PC-9 (cell line): ENCODE measurements around the gene IRGC. TPM values are rescaled to one million over a fixed set of nuclear protein-coding genes. Genes with fewer than 3 reads are reported as not detected.

ENCODE experiments used
- BruUV-seq: library from RNA; stranded (reverse); fragments of 400-500 nt; replicated peaks from 2 replicates; lab custom pipeline; 2021; lab: Mats Ljungman, UMichigan
- CTCF ChIA-PET: fragments of 300-600 bp; sonication (Branson Sonifier 250); formaldehyde crosslinking; loops from one replicate; lab custom pipeline; 2022; ENCODE audit warnings: antibody characterized with exemption; lab: Charles Lee
- POLR2A ChIA-PET: fragments of 300-600 bp; sonication (Branson Sonifier 250); formaldehyde crosslinking; loops from one replicate; lab custom pipeline; 2022; ENCODE audit warnings: antibody characterized with exemption; ENCODE audit not compliant: unreplicated experiment; lab: Charles Lee
- DNase-seq, 2 experiments: peaks; one replicate each; pipeline versions ENCODE4 v3.0.0 to v3.0.0-alpha.2; 2015 to 2022; ENCODE audit warnings: mixed read lengths in 1 of 2
- H2AFZ ChIP-seq: fragments of 200-600 bp; sonication (generic); 2 replicates; pipeline ENCODE4 v1.8.1; 2017; ENCODE audit warnings: antibody characterized with exemption
- H3F3A ChIP-seq: fragments of 200-600 bp; sonication (generic); 2 replicates; pipeline ENCODE4 v1.8.1; 2017; ENCODE audit warnings: antibody characterized with exemption, mild to moderate bottlenecking, low read depth; ENCODE audit not compliant: insufficient read depth
- H3K27ac ChIP-seq: fragments of 200-600 bp; sonication (generic); 2 replicates; pipeline ENCODE4 v1.6.1; 2016; ENCODE audit warnings: mixed run types
- H3K27me3 ChIP-seq: fragments of 200-600 bp; sonication (generic); 2 replicates; pipeline ENCODE4 v1.6.1; 2016; ENCODE audit warnings: low read depth, mixed run types; ENCODE audit not compliant: insufficient read depth
- H3K36me3 ChIP-seq: fragments of 200-600 bp; sonication (generic); 2 replicates; pipeline ENCODE4 v1.6.1; 2016; ENCODE audit warnings: low read depth, mixed run types
- H3K4me1 ChIP-seq: fragments of 200-600 bp; sonication (generic); replicated peaks from 2 replicates; pipeline ENCODE4 v1.6.1; 2016; ENCODE audit warnings: mixed run types; ENCODE audit not compliant: insufficient read depth
- H3K4me2 ChIP-seq: fragments of 200-600 bp; sonication (generic); 2 replicates; pipeline ENCODE4 v1.6.1; 2017; ENCODE audit warnings: mixed run types
- H3K4me3 ChIP-seq: fragments of 200-600 bp; sonication (generic); 2 replicates; pipeline ENCODE4 v1.6.1; 2016; ENCODE audit warnings: mixed run types
- H3K79me2 ChIP-seq: fragments of 200-600 bp; sonication (generic); 2 replicates; pipeline ENCODE4 v1.6.1; 2017; ENCODE audit warnings: low read depth, mixed run types
- H3K9me2 ChIP-seq: fragments of 200-600 bp; sonication (generic); 2 replicates; pipeline ENCODE4 v1.8.1; 2017; ENCODE audit warnings: mild to moderate bottlenecking; ENCODE audit not compliant: insufficient read depth
- H3K9me3 ChIP-seq: fragments of 200-600 bp; sonication (generic); 2 replicates; pipeline ENCODE4 v1.8.1; 2016; ENCODE audit warnings: low read depth; ENCODE audit not compliant: insufficient read depth
- H4K20me1 ChIP-seq: fragments of 200-600 bp; sonication (generic); 2 replicates; pipeline ENCODE4 v1.8.1; 2017; ENCODE audit not compliant: insufficient read depth
- EZH2 ChIP-seq: fragments of 200-600 bp; sonication (generic); IDR thresholded peaks from 2 replicates; pipeline ENCODE4 v1.8.0; 2017; ENCODE audit warnings: antibody characterized with exemption, low read depth
- intact Hi-C: fragments of 100-400 bp; cut with micrococcal nuclease; formaldehyde crosslinking; loops from one replicate; pipeline ENCODE4 v1.10.0; 2022; ENCODE audit not compliant: unreplicated experiment
- total RNA-seq: library from RNA; stranded (reverse); gene quantifications from 2 replicates; pipeline ENCODE4 v1.2.3, GENCODE V29; 2021
- TF ChIP-seq, protein P1 (sequence below): fragments of 200-600 bp; sonication (generic); conservative IDR thresholded peaks from 2 replicates; pipeline ENCODE4 v1.6.1; 2017; ENCODE audit warnings: mixed run types, antibody characterized with exemption, mild to moderate bottlenecking, moderate library complexity

The IRGC gene
- total RNA-seq, 1 experiment from 2014 or later: not detected

DNA sequence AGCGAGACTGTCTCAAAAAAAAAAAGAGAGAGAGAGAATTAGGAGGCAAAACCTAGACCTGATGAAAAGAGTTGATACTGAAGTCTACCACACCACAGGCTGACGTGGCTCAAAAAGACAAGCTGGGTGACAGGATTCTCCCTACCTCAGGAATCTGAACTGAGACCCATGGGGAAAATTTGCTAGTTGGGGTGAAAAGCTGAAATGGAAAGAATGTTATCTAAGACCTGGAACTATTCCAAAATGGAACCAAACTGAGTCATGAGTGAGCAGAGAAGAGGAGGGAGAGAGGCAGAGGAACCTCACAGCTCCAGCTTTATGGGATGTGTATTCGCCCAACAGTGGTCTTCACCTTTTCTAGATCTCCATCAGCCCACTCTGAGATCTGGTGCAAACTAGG, 27.2 kb downstream of the IRGC start:
- intact Hi-C loops: no loop called here
- no peaks in the 10 kb centered on the region for H3K27me3 ChIP-seq
- no TSS peak for BruUV-seq
- H3K4me2 ChIP-seq: no peak overlapping the region
- H3K36me3 ChIP-seq: peaks cover 63% of the 10 kb centered on the region
- no peak for DNase-seq
- ChIA-PET CTCF (interaction anchor here (0.6 to 0.8 kb wide), 2 partner anchors 24 to 348 kb away, joined by 3 read pairs; no protein-coding TSS in a partner anchor), POLR2A (interaction anchor here (0.6 to 0.7 kb wide), 3 partner anchors 11 to 562 kb away, joined by 5 to 10 read pairs (median 9); partner anchors contain the start of gene ZNF283)
- no peaks in the 10 kb centered on the region for H3K9me2 ChIP-seq
- H3K4me3 ChIP-seq: no peak overlapping the region
- no peaks in the 10 kb centered on the region for H4K20me1 ChIP-seq
- no peak overlapping the region for H3K27ac ChIP-seq
- no peaks in the 10 kb centered on the region for H3K9me3 ChIP-seq
- H3K4me1 ChIP-seq: peaks cover 22% of the 10 kb centered on the region
- H3K79me2 ChIP-seq: no peaks in the 10 kb centered on the region
- peaks cover 33% of the 10 kb centered on the region for H3F3A ChIP-seq
- TF ChIP-seq EZH2: no peak
- TF ChIP-seq, protein P1, sequence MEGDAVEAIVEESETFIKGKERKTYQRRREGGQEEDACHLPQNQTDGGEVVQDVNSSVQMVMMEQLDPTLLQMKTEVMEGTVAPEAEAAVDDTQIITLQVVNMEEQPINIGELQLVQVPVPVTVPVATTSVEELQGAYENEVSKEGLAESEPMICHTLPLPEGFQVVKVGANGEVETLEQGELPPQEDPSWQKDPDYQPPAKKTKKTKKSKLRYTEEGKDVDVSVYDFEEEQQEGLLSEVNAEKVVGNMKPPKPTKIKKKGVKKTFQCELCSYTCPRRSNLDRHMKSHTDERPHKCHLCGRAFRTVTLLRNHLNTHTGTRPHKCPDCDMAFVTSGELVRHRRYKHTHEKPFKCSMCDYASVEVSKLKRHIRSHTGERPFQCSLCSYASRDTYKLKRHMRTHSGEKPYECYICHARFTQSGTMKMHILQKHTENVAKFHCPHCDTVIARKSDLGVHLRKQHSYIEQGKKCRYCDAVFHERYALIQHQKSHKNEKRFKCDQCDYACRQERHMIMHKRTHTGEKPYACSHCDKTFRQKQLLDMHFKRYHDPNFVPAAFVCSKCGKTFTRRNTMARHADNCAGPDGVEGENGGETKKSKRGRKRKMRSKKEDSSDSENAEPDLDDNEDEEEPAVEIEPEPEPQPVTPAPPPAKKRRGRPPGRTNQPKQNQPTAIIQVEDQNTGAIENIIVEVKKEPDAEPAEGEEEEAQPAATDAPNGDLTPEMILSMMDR: no peak
- no peak overlapping the region for H2AFZ ChIP-seq

DNA sequence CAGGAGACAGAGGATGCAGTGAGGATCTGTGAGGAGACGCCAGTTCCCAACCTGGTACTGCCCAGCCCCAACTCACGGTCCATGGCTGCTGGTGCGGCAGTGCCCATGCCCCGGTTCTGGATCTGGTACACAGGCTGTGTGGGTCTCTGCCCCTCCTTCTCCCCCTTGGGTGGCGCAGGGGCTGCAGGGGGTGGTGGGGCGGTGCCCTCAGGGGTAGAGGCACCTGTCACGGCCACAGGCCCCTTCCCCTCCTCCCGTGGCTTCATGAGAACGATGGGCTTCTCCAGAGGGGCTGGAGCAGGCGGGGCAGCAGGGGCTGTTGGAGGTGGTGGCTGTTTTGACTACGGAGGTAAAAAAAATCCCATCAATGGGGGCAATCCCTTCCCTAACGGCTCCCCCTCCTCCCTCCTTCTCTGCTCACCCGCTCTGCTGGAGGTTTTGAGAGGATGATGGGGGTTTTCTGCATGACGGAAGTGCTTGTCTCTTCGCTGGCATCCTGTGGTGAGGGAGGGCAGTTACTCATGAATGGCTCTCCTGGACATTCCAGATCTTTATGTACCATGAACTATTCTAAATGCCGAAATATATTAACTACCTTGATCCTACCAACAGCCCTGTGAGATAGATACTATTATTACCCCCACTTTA, 31.8 kb downstream of the IRGC start:
- ChIA-PET CTCF (no interaction called here), POLR2A (interaction anchor here (0.6 kb wide), 1 partner anchor 105 kb away, joined by 4 read pairs; no protein-coding TSS in a partner anchor)
- Histone ChIP-seq H3F3A (peaks cover 12% of the 10 kb centered on the region; the same call in 1 of the 2 replicates), H3K36me3 (peaks cover 68% of the 10 kb centered on the region), H3K4me2 (no peak overlapping the region), H4K20me1 (peaks cover 12% of the 10 kb centered on the region), H3K4me3 (no peak overlapping the region), H3K4me1 (peaks cover 13% of the 10 kb centered on the region), H3K27ac (no peak overlapping the region), H3K79me2 (peaks cover 32% of the 10 kb centered on the region), H3K9me2 (no peaks in the 10 kb centered on the region), H3K9me3 (no peaks in the 10 kb centered on the region), H3K27me3 (no peaks in the 10 kb centered on the region), H2AFZ (no peak overlapping the region)
- intact Hi-C loops: no loop called here
- no TSS peak for BruUV-seq
- TF ChIP-seq, protein P1: no peak
- TF ChIP-seq EZH2: no peak
- DNase-seq: no peak

- CTCF ChIA-PET: no interaction called here
- intact Hi-C loops: no loop called here
- POLR2A ChIA-PET: interaction anchor here (0.6 kb wide), 1 partner anchor 106 kb away, joined by 4 read pairs; no protein-coding TSS in a partner anchor
- Histone ChIP-seq H3K9me2 (no peaks in the 10 kb centered on the region), H3K9me3 (no peaks in the 10 kb centered on the region), H4K20me1 (peaks cover 15% of the 10 kb centered on the region), H3K4me2 (no peak overlapping the region), H3K27ac (no peak overlapping the region), H3K36me3 (peaks cover 62% of the 10 kb centered on the region), H2AFZ (no peak overlapping the region), H3K4me1 (peaks cover 18% of the 10 kb centered on the region), H3F3A (peaks cover 16% of the 10 kb centered on the region; the same call in 1 of the 2 replicates), H3K79me2 (peaks cover 37% of the 10 kb centered on the region), H3K4me3 (no peak overlapping the region), H3K27me3 (no peaks in the 10 kb centered on the region)
- no TSS peak for BruUV-seq
- DNase-seq: no peak
- TF ChIP-seq, protein P1: no peak
- TF ChIP-seq EZH2: no peak
These were observed 32.3 kb downstream of the IRGC start for GRCh38 chr19:43748205-43748594.
